WTC11 (cell line): ENCODE data around the gene RPRD1B. TPM values are rescaled to one million over a fixed set of nuclear protein-coding genes. Genes with fewer than 3 reads are reported as not detected.
A peak's percentile ranks its signal among the peaks of the same experiment; 100 is the strongest.

Experiments
- ATAC-seq: fragments of 200-7000 bp; cut with Tn5 transposase; 2 replicates; pipeline ENCODE4 v1.10.0; 2021; ENCODE audit warnings: mild to moderate bottlenecking, moderate library complexity
- CTCF ChIA-PET: fragments of 300-600 bp; sonication (Branson Sonifier 250); formaldehyde crosslinking; loops from one replicate; lab custom pipeline; 2021; ENCODE audit warnings: antibody characterized with exemption; lab: Charles Lee
- POLR2A ChIA-PET: fragments of 350-600 bp; sonication (Branson Sonifier 250); formaldehyde crosslinking; loops from one replicate; lab custom pipeline; 2021; ENCODE audit warnings: antibody characterized with exemption; lab: Charles Lee
- DNase-seq: peaks from one replicate; pipeline ENCODE4 v3.0.0; 2021; ENCODE audit warnings: low spot score
- H3K27ac Mint-ChIP-seq: 2 replicates; pipeline ENCODE4 v1.8.0; 2021; ENCODE audit warnings: mixed read lengths
- H3K27me3 Mint-ChIP-seq: 2 replicates; pipeline ENCODE4 v1.8.0; 2021; ENCODE audit warnings: low read depth, mild to moderate bottlenecking, moderate library complexity, mixed read lengths
- H3K36me3 Mint-ChIP-seq: 2 replicates; pipeline ENCODE4 v1.8.0; 2021; ENCODE audit warnings: mixed read lengths
- H3K4me1 Mint-ChIP-seq: 2 replicates; pipeline ENCODE4 v1.8.0; 2022; ENCODE audit warnings: mixed read lengths
- H3K4me3 Mint-ChIP-seq: 2 replicates; pipeline ENCODE4 v1.8.0; 2021; ENCODE audit warnings: mild to moderate bottlenecking, moderate library complexity, mixed read lengths
- H3K9me3 Mint-ChIP-seq: 2 replicates; pipeline ENCODE4 v1.8.0; 2021; ENCODE audit warnings: mixed read lengths
- ATF2 ChIP-seq: sonication (generic); formaldehyde crosslinking; IDR thresholded peaks from 2 replicates; pipeline ENCODE4 v1.8.1; 2022; ENCODE audit warnings: low read depth, missing genetic modification reagents, borderline replicate concordance
- CDX4 ChIP-seq: fragments of 250-450 bp; sonication (Bioruptor Pico); IDR thresholded peaks from 2 replicates; pipeline ENCODE4 v1.9.0; 2021; ENCODE audit warnings: moderate library complexity, mild to moderate bottlenecking, inconsistent platforms, borderline replicate concordance
- CTCF ChIP-seq: fragments of 200-600 bp; IDR thresholded peaks from 2 replicates; pipeline ENCODE4 v1.8.0; 2022; ENCODE audit warnings: antibody characterized with exemption
- ESRRA ChIP-seq: sonication (generic); formaldehyde crosslinking; IDR thresholded peaks from 2 replicates; pipeline ENCODE4 v1.8.1; 2022; ENCODE audit warnings: mild to moderate bottlenecking, missing genetic modification reagents, borderline replicate concordance
- FOXJ3 ChIP-seq: sonication (generic); formaldehyde crosslinking; IDR thresholded peaks from 2 replicates; pipeline ENCODE4 v1.9.0; 2021; ENCODE audit warnings: missing genetic modification reagents, mild to moderate bottlenecking, borderline replicate concordance
- FOXP1 ChIP-seq: sonication (generic); formaldehyde crosslinking; IDR thresholded peaks from 2 replicates; pipeline ENCODE4 v1.8.0; 2022; ENCODE audit warnings: missing genetic modification reagents, mild to moderate bottlenecking, moderate library complexity, borderline replicate concordance
- GRHL2 ChIP-seq: fragments of 250-450 bp; sonication (Bioruptor Pico); IDR thresholded peaks from 2 replicates; pipeline ENCODE4 v1.8.0; 2022; ENCODE audit warnings: mild to moderate bottlenecking, moderate library complexity; ENCODE audit not compliant: insufficient replicate concordance, severe bottlenecking
- JAZF1 ChIP-seq: fragments of 250-450 bp; sonication (Bioruptor Pico); IDR thresholded peaks from 2 replicates; pipeline ENCODE4 v1.9.0; 2021; ENCODE audit warnings: moderate library complexity, mild to moderate bottlenecking, inconsistent platforms
- RORB ChIP-seq: fragments of 250-450 bp; sonication (Bioruptor Pico); IDR thresholded peaks from 2 replicates; pipeline ENCODE4 v1.9.0; 2021; ENCODE audit warnings: mild to moderate bottlenecking
- TP53 ChIP-seq: sonication (generic); formaldehyde crosslinking; IDR thresholded peaks from 2 replicates; pipeline ENCODE4 v1.8.1; 2023; ENCODE audit warnings: mild to moderate bottlenecking, missing genetic modification reagents
- ZMAT4 ChIP-seq: fragments of 250-450 bp; sonication (Bioruptor Pico); IDR thresholded peaks from 2 replicates; pipeline ENCODE4 v1.9.0; 2021; ENCODE audit warnings: mild to moderate bottlenecking
- ZNF138 ChIP-seq: sonication (generic); formaldehyde crosslinking; conservative IDR thresholded peaks from 2 replicates; pipeline ENCODE4 v1.8.1; 2022; ENCODE audit warnings: mild to moderate bottlenecking, moderate library complexity, missing genetic modification reagents
- ZNF219 ChIP-seq: sonication (generic); formaldehyde crosslinking; IDR thresholded peaks from 2 replicates; pipeline ENCODE4 v1.8.0; 2023; ENCODE audit warnings: missing genetic modification reagents, mild to moderate bottlenecking, borderline replicate concordance
- ZNF281 ChIP-seq: sonication (generic); formaldehyde crosslinking; IDR thresholded peaks from 2 replicates; pipeline ENCODE4 v1.8.0; 2023; ENCODE audit warnings: mild to moderate bottlenecking, missing genetic modification reagents
- ZNF396 ChIP-seq: fragments of 250-450 bp; sonication (Bioruptor Pico); IDR thresholded peaks from 2 replicates; pipeline ENCODE4 v1.8.0; 2021; ENCODE audit warnings: mild to moderate bottlenecking, moderate library complexity, borderline replicate concordance
- ZNF425 ChIP-seq: fragments of 250-450 bp; sonication (Bioruptor Pico); conservative IDR thresholded peaks from 2 replicates; pipeline ENCODE4 v1.9.0; 2021; ENCODE audit warnings: mild to moderate bottlenecking
- total RNA-seq: library from RNA; stranded (reverse); gene quantifications from 3 replicates; pipeline ENCODE4 v1.2.3, GENCODE V29; 2021

Gene RPRD1B
- total RNA-seq, 1 experiment from 2014 or later = 21.4 TPM

- peaks cover 49% of the 10 kb centered on the region for H3K36me3 Mint-ChIP-seq
These were observed 40.6 kb upstream of the RPRD1B start for GRCh38 chr20:37992802-37993409.

GRCh38 chr20:37994512-37994911 lies 39.0 kb upstream of the RPRD1B start:
- Mint-ChIP-seq H3K4me3 (no peak overlapping the region), H3K27me3 (no peaks in the 10 kb centered on the region), H3K9me3 (no peaks in the 10 kb centered on the region), H3K36me3 (peaks cover 51% of the 10 kb centered on the region), H3K4me1 (peaks cover 4% of the 10 kb centered on the region; the same call in 1 of the 2 replicates), H3K27ac (0 out of 2 replicates have a peak overlapping the region, but pooled peaks have one; percentile 35)
- DNase-seq (no peak), ATAC-seq (no peak; the same call in 1 of the 2 replicates)
- ChIA-PET CTCF (interaction anchor here (1.0 to 4.6 kb wide), 8 partner anchors 11 to 430 kb away, joined by 3 to 32 read pairs (median 6); no protein-coding TSS in a partner anchor), POLR2A (no interaction called here)
- TF ChIP-seq CTCF = no peak
- TF ChIP-seq ZNF281 = no peak
- no peak for TF ChIP-seq GRHL2 (CRISPR knock-in tag)
- no peak for TF ChIP-seq RORB (CRISPR knock-in tag)
- no peak for TF ChIP-seq ZNF219 (CRISPR knock-in tag)
- no peak for TF ChIP-seq ZMAT4 (CRISPR knock-in tag)
- TF ChIP-seq FOXP1 (CRISPR knock-in tag) = no peak
- TF ChIP-seq JAZF1 (CRISPR knock-in tag) = no peak
- TF ChIP-seq CDX4 (CRISPR knock-in tag) = no peak
- no peak for TF ChIP-seq ZNF396 (CRISPR knock-in tag)
- no peak for TF ChIP-seq ZNF425 (CRISPR knock-in tag)
- TF ChIP-seq ESRRA (CRISPR knock-in tag) = no peak
- no peak for TF ChIP-seq ZNF138 (CRISPR knock-in tag)
- no peak for TF ChIP-seq FOXJ3
- TF ChIP-seq ATF2 (CRISPR knock-in tag) = no peak

More at GRCh38 chr20:37992802-37993409, 40.6 kb upstream of the RPRD1B start:
- ChIA-PET POLR2A (interaction anchor here (0.6 kb wide), 2 partner anchors 67 to 231 kb away, joined by 3 read pairs; no protein-coding TSS in a partner anchor), CTCF (interaction anchor here (0.5 to 4.6 kb wide), 65 partner anchors 9 to 1336 kb away, joined by 3 to 32 read pairs (median 4); partner anchors contain the start of gene VSTM2L)
- Mint-ChIP-seq H3K9me3 (no peaks in the 10 kb centered on the region), H3K4me1 (peaks cover 4% of the 10 kb centered on the region; the same call in 1 of the 2 replicates), H3K27ac (no peak overlapping the region), H3K27me3 (no peaks in the 10 kb centered on the region), H3K4me3 (no peak overlapping the region)
- ATAC-seq (no peak; the same call in 1 of the 2 replicates), DNase-seq (no peak)
- TF ChIP-seq CTCF (peak; percentile 70), TP53 (CRISPR knock-in tag) (no peak)
- TF ChIP-seq, all 79 proteins: peak for 1
